K562 (cell line): ENCODE measurements around the gene COLEC12.

Experiments
- ATF2 ChIP-seq: sonication (generic); formaldehyde crosslinking; IDR thresholded peaks from 2 replicates; pipeline ENCODE4 v1.8.1; 2022; ENCODE audit warnings: missing genetic modification reagents
- CEBPB ChIP-seq: fragments of 450-650 bp; IDR thresholded peaks from 2 replicates; pipeline ENCODE4 v1.6.1; 2016; ENCODE audit warnings: missing genetic modification characterization, missing compliant biosample characterization
- GABPA ChIP-seq: fragments of 200-800 bp; sonication (Bioruptor generic); conservative IDR thresholded peaks from 2 replicates; pipeline ENCODE4 v1.6.1; 2016; ENCODE audit warnings: low read depth, missing genetic modification characterization, missing compliant biosample characterization
- IRF1 ChIP-seq: sonication (generic); formaldehyde crosslinking; IDR thresholded peaks from 2 replicates; pipeline ENCODE4 v1.8.0; 2022; ENCODE audit warnings: missing genetic modification reagents, mild to moderate bottlenecking, borderline replicate concordance
- JUND ChIP-seq, 2 experiments: IDR thresholded peaks; 2 replicates in 1 of 2; 3 replicates in 1 of 2; pipeline ENCODE4 v1.6.1; 2011; ENCODE audit warnings: borderline replicate concordance in 2 of 2, low read depth in 2 of 2, low read length in 2 of 2, improper control_type of control experiment in 1 of 2, missing biosample characterization in 1 of 2, missing genetic modification characterization in 1 of 2, missing genetic modification reagents in 1 of 2
- MAZ ChIP-seq, 2 experiments: fragments of 450-650 bp in 1 of 2; sonication (generic) in 1 of 2; formaldehyde crosslinking; IDR thresholded peaks in 1 of 2; conservative IDR thresholded peaks in 1 of 2; 2 replicates each; pipeline versions ENCODE4 v1.4.0 to v1.5.0; 2020; ENCODE audit warnings: mild to moderate bottlenecking in 1 of 2, missing genetic modification reagents in 1 of 2
- POLR2A ChIP-seq: fragments of 450-650 bp; conservative IDR thresholded peaks from 2 replicates; pipeline ENCODE4 v1.6.1; 2016
- POLR2AphosphoS5 ChIP-seq: IDR thresholded peaks from 2 replicates; pipeline ENCODE4 v1.6.1; 2011; ENCODE audit warnings: mild to moderate bottlenecking, low read depth, low read length, moderate library complexity; ENCODE audit not compliant: control insufficient read depth, insufficient read depth
- POLR2G ChIP-seq: fragments of 200-400 bp; formaldehyde crosslinking; IDR thresholded peaks from 2 replicates; pipeline ENCODE4 v1.6.1; 2017; ENCODE audit warnings: low read depth, mild to moderate bottlenecking, antibody characterized with exemption, low read length, moderate library complexity
- STAT6 ChIP-seq: sonication (generic); formaldehyde crosslinking; IDR thresholded peaks from 2 replicates; pipeline ENCODE4 v1.8.1; 2023; ENCODE audit warnings: mild to moderate bottlenecking, missing genetic modification reagents
- ZNF23 ChIP-seq: fragments of 250-450 bp; sonication (Bioruptor Pico); IDR thresholded peaks from 2 replicates; pipeline ENCODE4 v1.4.0; 2020; ENCODE audit warnings: mild to moderate bottlenecking
- TF ChIP-seq, protein P1 (sequence below): sonication (generic); formaldehyde crosslinking; IDR thresholded peaks from 2 replicates; pipeline ENCODE4 v1.8.0; 2022; ENCODE audit warnings: mild to moderate bottlenecking, missing genetic modification reagents

- TF ChIP-seq ATF2 (CRISPR knock-in tag) (no peak), ZNF23 (CRISPR knock-in tag) (no peak), GABPA (no peak), IRF1 (no peak), STAT6 (CRISPR knock-in tag) (no peak), POLR2G (no peak), POLR2A (no peak), JUND (IDR thresholded peaks at IDR 0.05; ENCODE audit: borderline replicate concordance, low read depth, low read length) (no peak), JUND (tag; IDR thresholded peaks at IDR 0.05; ENCODE audit: borderline replicate concordance, low read depth, low read length) (no peak), MAZ (CRISPR knock-in tag; conservative IDR thresholded peaks at IDR 0.05 in 1 of 2, IDR thresholded peaks at IDR 0.05 in 1 of 2) (no peak), POLR2AphosphoS5 (no peak), CEBPB (tag) (no peak)
- TF ChIP-seq, protein P1, sequence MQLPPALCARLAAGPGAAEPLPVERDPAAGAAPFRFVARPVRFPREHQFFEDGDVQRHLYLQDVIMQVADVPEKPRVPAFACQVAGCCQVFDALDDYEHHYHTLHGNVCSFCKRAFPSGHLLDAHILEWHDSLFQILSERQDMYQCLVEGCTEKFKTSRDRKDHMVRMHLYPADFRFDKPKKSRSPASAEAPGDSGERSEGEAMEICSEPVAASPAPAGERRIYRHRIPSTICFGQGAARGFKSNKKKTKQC (CRISPR knock-in tag): no peak
Measured at GRCh38 chr18:331221-331821, 169.2 kb downstream of the COLEC12 start.
